ENCODE measurements around the gene UBALD1. TPM values are rescaled to one million over a fixed set of nuclear protein-coding genes. Genes with fewer than 3 reads are reported as not detected.

UBALD1 gene
- total and polyA plus RNA-seq, 9 of the 15 experiments (the other 6 are each of a cell fraction or from before 2014, with no cell fraction given): 1.3 to 38.0 (median 6.2) TPM; not detected in 2

GRCh38 chr16:4614571-4615383, at the start of gene UBALD1 (continued):
- TF ChIP-seq CREM (IDR thresholded peaks at IDR 0.05; ENCODE audit: low read depth) (peak; percentile 90), FOXP1 (CRISPR knock-in tag; IDR thresholded peaks at IDR 0.05) (peak; percentile 87; the same call in 1 of the 2 replicates), JUNB (CRISPR knock-in tag; conservative IDR thresholded peaks at IDR 0.05) (no peak), HLTF (IDR thresholded peaks at IDR 0.05) (no peak), ZNF431 (CRISPR knock-in tag; IDR thresholded peaks at IDR 0.05) (peak; percentile 17; the same call in 1 of the 2 replicates), XRCC4 (IDR thresholded peaks at IDR 0.05; ENCODE audit: extremely low read depth, insufficient read depth, insufficient read length) (no peak), SRSF3 (IDR thresholded peaks at IDR 0.05; ENCODE audit: insufficient read depth, low read length) (no peak)

- BruUV-seq (replicated peaks): no TSS peak
- POLR2A ChIA-PET: interaction anchor here (0.6 kb wide), 2 partner anchors 11 to 270 kb away, joined by 3 read pairs; no protein-coding TSS in a partner anchor
- peak; percentile 47; the same call in 1 of the 3 replicates for ATAC-seq
- TF ChIP-seq EP300 (IDR thresholded peaks at IDR 0.05; ENCODE audit: low read length) (no peak), KDM4B (IDR thresholded peaks at IDR 0.05; ENCODE audit: borderline replicate concordance in 2 of 2, low read depth in 1 of 2) (no peak), CEBPB (tag; IDR thresholded peaks at IDR 0.05) (peak; percentile 41; the same call in 1 of the 2 replicates), NFIX (CRISPR knock-in tag; IDR thresholded peaks at IDR 0.05; ENCODE audit: low read depth) (no peak), SRSF9 (IDR thresholded peaks at IDR 0.05; ENCODE audit: borderline replicate concordance, low read depth, low read length) (no peak), ZNF507 (tag; conservative IDR thresholded peaks at IDR 0.05) (no peak), FOXJ2 (tag; IDR thresholded peaks at IDR 0.05) (no peak), HSF4 (CRISPR knock-in tag; IDR thresholded peaks at IDR 0.05; ENCODE audit: borderline replicate concordance) (no peak), PML (IDR thresholded peaks at IDR 0.05; ENCODE audit: low read length) (no peak), COPS2 (conservative IDR thresholded peaks at IDR 0.05) (no peak), NFATC3 (IDR thresholded peaks at IDR 0.05) (no peak)
- TF ChIP-seq, protein P1, sequence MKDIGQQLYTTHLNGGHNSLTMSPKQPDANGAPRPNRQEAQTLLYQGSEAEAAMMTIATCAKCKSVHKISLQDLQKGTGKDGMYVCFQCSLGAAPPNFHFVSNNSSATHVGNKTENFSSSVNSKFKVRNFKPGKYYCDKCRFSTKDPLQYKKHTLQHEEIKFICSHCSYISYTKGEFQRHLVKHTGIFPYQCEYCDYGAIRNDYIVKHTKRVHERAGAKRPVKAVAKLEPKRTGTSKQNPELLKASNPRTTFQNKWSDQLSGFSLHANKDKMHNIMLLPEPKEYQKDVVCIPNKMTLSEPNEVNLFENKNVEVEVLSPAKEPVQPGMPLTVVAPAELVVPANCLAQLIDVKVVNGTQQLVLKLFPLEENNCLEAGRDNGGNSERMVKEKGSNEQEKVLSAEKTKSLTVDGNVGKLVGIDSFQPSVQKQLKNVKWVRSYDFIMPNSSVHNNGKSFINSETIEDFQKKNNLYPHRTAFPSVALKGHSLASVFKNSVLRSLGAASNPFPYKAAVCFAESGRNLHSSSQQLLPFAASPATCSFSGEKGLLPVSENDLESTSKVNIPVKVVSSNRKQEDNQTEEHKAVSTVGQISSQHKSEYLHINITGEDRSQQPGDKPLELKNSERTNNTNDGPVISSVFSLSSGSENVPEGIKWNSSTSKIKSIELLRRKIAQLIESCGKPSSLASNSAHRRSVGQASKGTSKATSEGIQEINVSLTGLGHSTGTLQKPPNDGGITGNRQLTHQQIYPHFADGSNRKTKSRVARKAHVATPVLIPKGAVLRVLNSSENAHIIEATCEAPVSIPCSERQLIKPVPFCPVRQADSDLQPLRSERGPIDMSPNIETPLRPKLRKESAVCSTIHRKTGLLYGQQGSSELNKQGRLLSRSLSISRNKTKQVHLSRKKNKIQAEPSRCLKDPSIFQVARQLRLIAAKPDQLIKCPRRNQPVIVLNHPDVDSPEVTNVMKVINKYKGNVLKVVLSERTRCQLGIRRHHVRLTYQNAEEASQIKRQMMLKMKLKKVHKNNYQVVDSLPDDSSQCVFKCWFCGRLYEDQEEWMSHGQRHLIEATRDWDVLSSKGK (CRISPR knock-in tag; IDR thresholded peaks at IDR 0.05): no peak
These were observed 49.2 kb upstream of the UBALD1 start for GRCh38 chr16:4663777-4664465.

More at GRCh38 chr16:4663777-4664465, 49.2 kb upstream of the UBALD1 start:
- DNase-seq (ENCODE audit: extremely low read depth in 1 of 4, low spot score in 3 of 4): no peak
- no peak overlapping the region for H2AFZ ChIP-seq (ENCODE audit: low read depth, low read length)
- peaks cover 0 to 30% of the 10 kb centered on the region in 2 experiments; a peak in 2 of 5 replicates for H3K4me1 ChIP-seq (replicated peaks in 1 of 2; ENCODE audit: control insufficient read depth in 2 of 2, insufficient read depth in 2 of 2, low read length in 2 of 2)
- no peaks in the 10 kb centered on the region; the same call in 1 of the 2 replicates for H4K20me1 ChIP-seq (replicated peaks; ENCODE audit: control insufficient read depth, insufficient read depth, low read length)
- H3K36me3 ChIP-seq (ENCODE audit: control insufficient read depth, insufficient read depth, low read length): peaks cover 61% of the 10 kb centered on the region
- CTCF ChIA-PET (ENCODE audit: low intra/inter-chr PET ratio): no interaction called here
- peak overlapping the region in 1 of 2 experiments; percentile 77; a peak in 2 of 4 replicates for H3K9ac ChIP-seq (ENCODE audit: insufficient read depth in 1 of 2, low read depth in 2 of 2, low read length in 2 of 2)
- WGBS (ENCODE audit: insufficient coverage, low coverage, missing lambda C conversion rate): 82% methylated on average over 23 of the region's 25 CpGs
- no peaks in the 10 kb centered on the region for H3K9me1 ChIP-seq (ENCODE audit: control insufficient read depth, insufficient read depth, low read length)
- FAIRE-seq: no peak
- no peak overlapping the region for H3K27ac ChIP-seq (ENCODE audit: extremely low read depth, low read depth, low read length)
- H3K4me3 ChIP-seq: no peak overlapping the region
- H3K27me3 ChIP-seq (ENCODE audit: control insufficient read depth in 2 of 2, insufficient read depth in 2 of 2, low read length in 2 of 2): no peaks in the 10 kb centered on the region
- H3K79me2 ChIP-seq (ENCODE audit: control insufficient read depth, insufficient read depth, low read length): no peaks in the 10 kb centered on the region
- H3K4me2 ChIP-seq (ENCODE audit: insufficient read depth, low read length): no peak overlapping the region
- no peaks in the 10 kb centered on the region for H3K9me3 ChIP-seq (replicated peaks; ENCODE audit: control insufficient read depth, insufficient read depth, low read depth, low read length)
- intact Hi-C loops (cut with micrococcal nuclease) (no loop called here), in situ Hi-C loops (cut with MboI) (no loop called here)
